BE2C (cell line): ENCODE data around the gene ANGPTL2.
A peak's percentile ranks its signal among the peaks of the same experiment; 100 is the strongest.

ENCODE experiments used
- DNase-seq: peaks from one replicate; pipeline ENCODE4 v3.0.0-alpha.2; 2020
- H3K27me3 ChIP-seq: fragments of 250-450 bp; sonication (Bioruptor Pico); 2 replicates; pipeline ENCODE4 v1.5.1; 2020; ENCODE audit warnings: mild to moderate bottlenecking
- H3K36me3 ChIP-seq: fragments of 250-450 bp; sonication (Bioruptor Pico); 2 replicates; pipeline ENCODE4 v1.5.1; 2020; ENCODE audit warnings: mild to moderate bottlenecking
- H3K4me1 ChIP-seq: fragments of 250-450 bp; sonication (Bioruptor Pico); 2 replicates; pipeline ENCODE4 v1.5.1; 2020
- H3K4me3 ChIP-seq: 2 replicates; pipeline ENCODE4 v1.5.1; 2011; ENCODE audit warnings: low read depth, low read length
- H3K9me3 ChIP-seq: fragments of 250-450 bp; sonication (Bioruptor Pico); 2 replicates; pipeline ENCODE4 v1.5.1; 2020
- TF ChIP-seq, protein P1 (sequence below): IDR thresholded peaks from 2 replicates; pipeline ENCODE4 v1.5.1; 2012; ENCODE audit warnings: mild to moderate bottlenecking, low read depth, low read length

Gene ANGPTL2

DNA sequence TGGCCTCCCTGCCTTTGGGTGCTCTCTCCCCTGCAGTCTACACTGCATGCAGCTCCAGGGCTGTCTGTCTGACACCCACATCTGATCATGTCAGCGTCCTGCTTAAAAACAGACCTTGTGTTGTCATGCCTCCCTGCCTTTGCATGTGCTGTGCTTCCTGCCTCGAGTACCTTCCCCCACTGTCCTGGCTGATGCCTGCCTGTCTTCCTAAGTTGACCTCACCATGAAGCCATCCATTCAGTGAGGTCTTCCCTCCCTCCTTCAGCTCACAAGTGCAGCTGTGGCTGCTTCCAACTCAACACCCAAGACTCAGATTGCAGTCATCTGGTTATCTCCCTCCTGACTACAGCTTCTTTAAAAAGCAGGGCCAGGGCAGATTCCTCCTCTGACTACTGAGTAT, 5.5 kb downstream of the ANGPTL2 start:
- Histone ChIP-seq H3K9me3 (no peaks in the 10 kb centered on the region), H3K36me3 (no peaks in the 10 kb centered on the region), H3K4me1 (peaks cover 4% of the 10 kb centered on the region; the same call in 1 of the 2 replicates), H3K27me3 (no peaks in the 10 kb centered on the region), H3K4me3 (no peak overlapping the region)
- TF ChIP-seq, protein P1, sequence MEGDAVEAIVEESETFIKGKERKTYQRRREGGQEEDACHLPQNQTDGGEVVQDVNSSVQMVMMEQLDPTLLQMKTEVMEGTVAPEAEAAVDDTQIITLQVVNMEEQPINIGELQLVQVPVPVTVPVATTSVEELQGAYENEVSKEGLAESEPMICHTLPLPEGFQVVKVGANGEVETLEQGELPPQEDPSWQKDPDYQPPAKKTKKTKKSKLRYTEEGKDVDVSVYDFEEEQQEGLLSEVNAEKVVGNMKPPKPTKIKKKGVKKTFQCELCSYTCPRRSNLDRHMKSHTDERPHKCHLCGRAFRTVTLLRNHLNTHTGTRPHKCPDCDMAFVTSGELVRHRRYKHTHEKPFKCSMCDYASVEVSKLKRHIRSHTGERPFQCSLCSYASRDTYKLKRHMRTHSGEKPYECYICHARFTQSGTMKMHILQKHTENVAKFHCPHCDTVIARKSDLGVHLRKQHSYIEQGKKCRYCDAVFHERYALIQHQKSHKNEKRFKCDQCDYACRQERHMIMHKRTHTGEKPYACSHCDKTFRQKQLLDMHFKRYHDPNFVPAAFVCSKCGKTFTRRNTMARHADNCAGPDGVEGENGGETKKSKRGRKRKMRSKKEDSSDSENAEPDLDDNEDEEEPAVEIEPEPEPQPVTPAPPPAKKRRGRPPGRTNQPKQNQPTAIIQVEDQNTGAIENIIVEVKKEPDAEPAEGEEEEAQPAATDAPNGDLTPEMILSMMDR, result no peak
- DNase-seq, result peak; percentile 65

DNA sequence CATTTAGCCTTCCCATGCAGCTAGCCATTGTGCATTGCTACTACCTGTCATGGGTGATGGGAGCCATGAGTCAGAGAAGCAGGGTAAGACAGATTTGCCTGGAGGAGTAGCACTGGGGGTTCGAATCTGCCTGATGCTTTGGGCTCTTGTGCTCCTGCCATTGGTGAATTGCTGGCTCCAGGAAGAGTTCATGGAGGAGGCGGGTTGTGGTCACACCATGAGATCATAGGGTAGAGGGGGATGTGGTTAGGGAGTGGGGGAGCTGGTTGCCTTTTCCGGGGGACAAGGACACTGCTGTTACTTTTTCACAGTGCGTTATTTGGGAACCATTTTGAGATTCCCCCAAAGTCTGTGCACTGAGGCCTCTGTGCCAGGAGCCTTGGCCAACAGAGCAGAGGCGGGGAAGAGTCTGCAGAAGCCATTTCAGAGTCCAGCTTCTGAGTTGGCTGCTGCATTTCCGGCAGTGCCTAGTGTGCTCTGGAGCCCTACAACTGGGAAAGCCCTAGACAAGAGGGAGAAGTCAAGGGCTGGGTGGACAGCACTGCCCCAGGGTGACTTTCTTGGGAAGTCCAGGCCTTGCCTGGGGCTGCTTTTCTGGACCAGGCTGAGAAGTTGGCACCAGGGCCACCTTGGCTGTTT, 6.2 kb downstream of the ANGPTL2 start:
- no peak for DNase-seq
- Histone ChIP-seq H3K36me3 (no peaks in the 10 kb centered on the region), H3K27me3 (no peaks in the 10 kb centered on the region), H3K4me1 (peaks cover 4% of the 10 kb centered on the region; the same call in 1 of the 2 replicates), H3K4me3 (no peak overlapping the region), H3K9me3 (no peaks in the 10 kb centered on the region)
- TF ChIP-seq, protein P1, result no peak

DNA sequence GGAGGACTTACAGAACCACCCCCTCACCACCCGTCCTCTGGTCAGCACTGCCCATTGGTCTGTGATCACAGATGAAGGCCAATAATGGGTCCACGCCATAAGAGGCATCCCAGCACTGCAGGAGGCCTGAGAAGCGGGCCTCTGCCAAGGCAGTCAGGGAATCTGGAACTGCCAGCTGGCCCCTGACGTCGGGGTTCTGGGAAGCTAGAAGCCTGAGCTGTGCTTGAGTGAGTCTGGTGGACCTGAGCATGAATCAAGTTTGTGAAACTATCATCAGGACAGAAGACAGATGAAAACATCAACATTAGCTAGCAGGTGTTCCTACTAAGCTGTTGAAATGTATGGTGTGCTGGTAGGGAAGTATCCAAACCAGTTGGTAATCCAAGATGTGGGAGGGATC, 7.8 kb downstream of the ANGPTL2 start:
- H3K9me3 ChIP-seq, result no peaks in the 10 kb centered on the region
- TF ChIP-seq, protein P1, result no peak
- H3K4me1 ChIP-seq, result peaks cover 4% of the 10 kb centered on the region; the same call in 1 of the 2 replicates
- no peak overlapping the region for H3K4me3 ChIP-seq
- no peaks in the 10 kb centered on the region for H3K27me3 ChIP-seq
- no peak for DNase-seq
- H3K36me3 ChIP-seq, result no peaks in the 10 kb centered on the region

DNA sequence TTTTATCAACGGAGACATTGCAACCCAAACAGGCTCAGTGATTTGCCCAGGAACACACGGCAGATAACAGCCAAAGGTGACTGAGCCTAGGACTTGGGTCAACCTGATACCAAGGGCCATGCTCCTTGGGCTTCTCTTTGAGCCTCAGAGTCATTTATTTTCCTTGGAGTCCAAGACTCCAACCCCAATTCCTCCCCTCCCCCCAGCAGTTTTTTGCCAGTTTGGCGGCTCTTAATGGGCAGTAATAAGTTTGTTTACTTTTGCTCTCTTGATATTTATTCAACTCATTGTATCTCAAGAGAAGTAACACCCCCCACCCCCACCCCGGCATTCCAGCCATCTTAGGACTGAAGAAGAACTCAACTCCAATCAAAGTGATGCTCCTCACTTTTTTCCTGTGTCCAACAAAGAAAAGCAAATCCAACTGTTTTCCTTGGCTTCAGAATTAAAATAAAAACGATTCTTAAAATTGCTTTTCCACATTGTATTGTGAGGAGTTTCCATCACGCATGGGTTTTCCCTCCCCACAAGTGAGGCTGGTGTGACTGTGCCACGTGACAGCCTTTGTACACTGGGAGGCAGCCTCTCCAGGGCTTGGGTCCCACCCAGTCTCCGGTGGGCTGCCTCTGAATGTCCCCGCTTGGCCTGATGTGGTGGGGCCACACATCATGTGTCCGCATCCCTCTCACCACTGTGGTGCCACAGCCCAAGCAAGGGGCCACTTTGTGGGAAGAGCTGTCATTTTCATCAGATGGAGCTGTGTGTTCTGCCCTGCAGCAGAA, 9.1 kb downstream of the ANGPTL2 start:
- no peak overlapping the region for H3K4me3 ChIP-seq
- TF ChIP-seq, protein P1, result no peak
- H3K36me3 ChIP-seq, result no peaks in the 10 kb centered on the region
- DNase-seq, result no peak
- H3K27me3 ChIP-seq, result no peaks in the 10 kb centered on the region
- H3K9me3 ChIP-seq, result no peaks in the 10 kb centered on the region
- H3K4me1 ChIP-seq, result peaks cover 4% of the 10 kb centered on the region; the same call in 1 of the 2 replicates

DNA sequence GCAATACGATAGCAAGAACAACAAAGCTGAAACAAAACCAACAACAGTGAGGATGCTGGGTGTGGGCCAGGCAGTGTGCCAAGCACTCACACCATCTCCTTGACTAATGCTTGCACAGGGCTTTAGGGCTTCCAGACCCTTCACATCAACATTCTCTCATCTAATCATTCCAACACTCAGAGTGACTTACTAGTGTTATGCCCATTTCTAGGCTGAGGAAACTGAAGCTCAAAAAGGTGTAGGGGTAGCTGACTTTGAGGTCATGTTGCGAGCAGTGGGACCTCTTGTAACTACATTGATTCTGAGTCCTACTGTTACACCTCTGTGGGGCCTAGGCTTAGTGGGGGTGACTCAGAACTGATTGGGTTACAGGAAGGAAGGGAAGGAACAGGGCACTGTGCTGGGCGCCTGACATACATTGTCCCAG, 9.7 kb downstream of the ANGPTL2 start:
- no peak for DNase-seq
- Histone ChIP-seq H3K4me3 (no peak overlapping the region), H3K27me3 (no peaks in the 10 kb centered on the region), H3K36me3 (no peaks in the 10 kb centered on the region), H3K9me3 (no peaks in the 10 kb centered on the region), H3K4me1 (peaks cover 4% of the 10 kb centered on the region; the same call in 1 of the 2 replicates)
- TF ChIP-seq, protein P1, result no peak

DNA sequence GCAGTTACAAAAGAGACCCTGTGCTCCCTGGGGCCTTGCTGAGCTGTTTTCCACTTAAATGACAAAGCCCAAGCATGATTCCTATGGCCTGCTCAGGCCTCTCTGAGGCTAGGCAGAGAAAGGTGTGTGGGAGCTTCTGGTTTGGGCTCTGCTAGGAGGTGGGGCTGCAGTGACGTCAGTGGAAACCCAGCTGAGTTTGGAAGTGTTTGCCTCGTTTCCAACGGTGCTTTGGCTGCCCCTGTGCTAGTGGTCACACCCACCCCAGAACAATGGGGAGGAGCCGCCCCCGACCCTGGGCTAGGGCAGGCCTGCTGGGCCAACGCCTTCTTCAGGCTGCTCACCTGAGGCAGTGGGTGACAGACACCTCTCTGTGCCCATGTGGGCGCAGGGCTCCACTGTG, 10.4 kb downstream of the ANGPTL2 start:
- Histone ChIP-seq H3K4me1 (peaks cover 4% of the 10 kb centered on the region; the same call in 1 of the 2 replicates), H3K4me3 (no peak overlapping the region), H3K27me3 (no peaks in the 10 kb centered on the region), H3K36me3 (no peaks in the 10 kb centered on the region), H3K9me3 (no peaks in the 10 kb centered on the region)
- DNase-seq, result no peak
- TF ChIP-seq, protein P1, result no peak
